Measurements from ENCODE around the gene GSE1.

- TF ChIP-seq TEAD1 (CRISPR knock-in tag; IDR thresholded peaks at IDR 0.05): no peak
- TF ChIP-seq, protein P1, sequence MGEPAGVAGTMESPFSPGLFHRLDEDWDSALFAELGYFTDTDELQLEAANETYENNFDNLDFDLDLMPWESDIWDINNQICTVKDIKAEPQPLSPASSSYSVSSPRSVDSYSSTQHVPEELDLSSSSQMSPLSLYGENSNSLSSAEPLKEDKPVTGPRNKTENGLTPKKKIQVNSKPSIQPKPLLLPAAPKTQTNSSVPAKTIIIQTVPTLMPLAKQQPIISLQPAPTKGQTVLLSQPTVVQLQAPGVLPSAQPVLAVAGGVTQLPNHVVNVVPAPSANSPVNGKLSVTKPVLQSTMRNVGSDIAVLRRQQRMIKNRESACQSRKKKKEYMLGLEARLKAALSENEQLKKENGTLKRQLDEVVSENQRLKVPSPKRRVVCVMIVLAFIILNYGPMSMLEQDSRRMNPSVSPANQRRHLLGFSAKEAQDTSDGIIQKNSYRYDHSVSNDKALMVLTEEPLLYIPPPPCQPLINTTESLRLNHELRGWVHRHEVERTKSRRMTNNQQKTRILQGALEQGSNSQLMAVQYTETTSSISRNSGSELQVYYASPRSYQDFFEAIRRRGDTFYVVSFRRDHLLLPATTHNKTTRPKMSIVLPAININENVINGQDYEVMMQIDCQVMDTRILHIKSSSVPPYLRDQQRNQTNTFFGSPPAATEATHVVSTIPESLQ (CRISPR knock-in tag; IDR thresholded peaks at IDR 0.05): no peak
- TF ChIP-seq NFE2L1 (CRISPR knock-in tag; IDR thresholded peaks at IDR 0.05): no peak
Measured at GRCh38 chr16:85685251-85685650, 72.1 kb downstream of the GSE1 start.
